NB4 (cell line): ENCODE measurements around the gene CABCOCO1.

Source experiments
- CTCF ChIP-seq: IDR thresholded peaks from one replicate; pipeline ENCODE4 v1.5.1; 2012; ENCODE audit warnings: low read depth, low read length
- MAX ChIP-seq: IDR thresholded peaks from 2 replicates; pipeline ENCODE4 v1.6.1; 2011; ENCODE audit warnings: low read depth, low read length
- MYC ChIP-seq: IDR thresholded peaks from 2 replicates; pipeline ENCODE4 v1.6.1; 2011; ENCODE audit warnings: low read depth, low read length
- POLR2A ChIP-seq: IDR thresholded peaks from 2 replicates; pipeline ENCODE4 v1.6.1; 2011; ENCODE audit warnings: mild to moderate bottlenecking; ENCODE audit not compliant: insufficient read length; ENCODE audit errors: extremely low read depth

GRCh38 chr10:61784354-61785133, 121.8 kb downstream of the CABCOCO1 start:
- TF ChIP-seq CTCF (no peak), MAX (no peak), POLR2A (no peak), MYC (no peak)
